Measurements from ENCODE around the gene SLC30A2. TPM values are rescaled to one million over a fixed set of nuclear protein-coding genes. Genes with fewer than 3 reads are reported as not detected.

The SLC30A2 gene
- total and polyA plus RNA-seq, 9 of the 15 experiments (the other 6 are each of a cell fraction or from before 2014, with no cell fraction given): 0.01 to 0.18 (median 0.06) TPM; not detected in 3

- TF ChIP-seq MGA (IDR thresholded peaks at IDR 0.05) (peak; percentile 82), IRF2 (CRISPR knock-in tag; IDR thresholded peaks at IDR 0.05) (0 out of 2 replicates have a peak, but pooled peaks have one; percentile 63), ZNF277 (CRISPR knock-in tag; IDR thresholded peaks at IDR 0.05; ENCODE audit: borderline replicate concordance) (no peak), ZNF347 (CRISPR knock-in tag; IDR thresholded peaks at IDR 0.05; ENCODE audit: low read depth) (no peak), ZNF699 (CRISPR knock-in tag; IDR thresholded peaks at IDR 0.05; ENCODE audit: insufficient replicate concordance) (no peak), CEBPG (CRISPR knock-in tag; IDR thresholded peaks at IDR 0.05) (0 out of 2 replicates have a peak, but pooled peaks have one; percentile 2), CEBPG (tag; conservative IDR thresholded peaks at IDR 0.05 in 1 of 2, IDR thresholded peaks at IDR 0.05 in 1 of 2) (no peak), NFE2L1 (tag; IDR thresholded peaks at IDR 0.05; ENCODE audit: borderline replicate concordance, low read depth) (no peak), ZNF124 (CRISPR knock-in tag; IDR thresholded peaks at IDR 0.05) (no peak), CBX8 (IDR thresholded peaks at IDR 0.05; ENCODE audit: borderline replicate concordance, extremely low read depth, low read depth, low read length, poor library complexity, severe bottlenecking) (no peak), THAP12 (CRISPR knock-in tag; IDR thresholded peaks at IDR 0.05) (0 out of 2 replicates have a peak, but pooled peaks have one; percentile 31), HDGF (IDR thresholded peaks at IDR 0.05) (no peak), NFYB (IDR thresholded peaks at IDR 0.05; ENCODE audit: extremely low read depth, insufficient read length) (no peak)
Measured at GRCh38 chr1:26006710-26007109, 39.2 kb downstream of the SLC30A2 start (continued).
